HepG2 (cell line): ENCODE measurements around the gene RNF123. TPM values are rescaled to one million over a fixed set of nuclear protein-coding genes. Genes with fewer than 3 reads are reported as not detected.

Experiments
- ATF7-NPFF ChIP-seq: sonication (generic); formaldehyde crosslinking; IDR thresholded peaks from 2 replicates; pipeline ENCODE4 v1.8.1; 2023; ENCODE audit warnings: mild to moderate bottlenecking, low read depth, missing genetic modification reagents, moderate library complexity
- CERS6 ChIP-seq: sonication (generic); formaldehyde crosslinking; IDR thresholded peaks from 2 replicates; pipeline ENCODE4 v1.5.0; 2020; ENCODE audit warnings: missing genetic modification reagents
- GPN1 ChIP-seq: sonication (generic); formaldehyde crosslinking; IDR thresholded peaks from 2 replicates; pipeline ENCODE4 v1.5.1; 2020; ENCODE audit warnings: missing genetic modification reagents, borderline replicate concordance
- GZF1 ChIP-seq: sonication (generic); formaldehyde crosslinking; IDR thresholded peaks from 2 replicates; pipeline ENCODE4 v1.5.1; 2020; ENCODE audit warnings: mild to moderate bottlenecking, missing genetic modification reagents
- HNRNPK ChIP-seq: fragments of 200-400 bp; formaldehyde crosslinking; IDR thresholded peaks from 2 replicates; pipeline ENCODE4 v1.6.1; 2018; ENCODE audit warnings: low read length, low read depth, moderate library complexity, mild to moderate bottlenecking; ENCODE audit not compliant: poor library complexity, severe bottlenecking
- KDM3A ChIP-seq: IDR thresholded peaks from 2 replicates; pipeline ENCODE4 v1.6.1; 2018; ENCODE audit warnings: low read depth, missing compliant biosample characterization
- MYC ChIP-seq: sonication (generic); formaldehyde crosslinking; IDR thresholded peaks from 2 replicates; pipeline ENCODE4 v1.9.0; 2021; ENCODE audit warnings: missing genetic modification reagents, borderline replicate concordance
- SETDB1 ChIP-seq: sonication (generic); formaldehyde crosslinking; IDR thresholded peaks from 2 replicates; pipeline ENCODE4 v1.5.1; 2020; ENCODE audit warnings: missing genetic modification reagents, mild to moderate bottlenecking, borderline replicate concordance
- SNRNP70 ChIP-seq: fragments of 200-400 bp; formaldehyde crosslinking; IDR thresholded peaks from 2 replicates; pipeline ENCODE4 v1.6.1; 2017; ENCODE audit warnings: mild to moderate bottlenecking, low read depth, low read length, moderate library complexity
- SPEN ChIP-seq: sonication (generic); formaldehyde crosslinking; IDR thresholded peaks from 2 replicates; pipeline ENCODE4 v1.5.1; 2020; ENCODE audit warnings: low read depth, mild to moderate bottlenecking, missing genetic modification reagents
- SRY ChIP-seq: sonication (generic); formaldehyde crosslinking; IDR thresholded peaks from 2 replicates; pipeline ENCODE4 v1.8.0; 2022; ENCODE audit warnings: mild to moderate bottlenecking, missing genetic modification reagents
- STAT5B ChIP-seq: sonication (generic); formaldehyde crosslinking; IDR thresholded peaks from 2 replicates; pipeline ENCODE4 v1.4.0; 2020; ENCODE audit warnings: missing genetic modification reagents
- ZNF136 ChIP-seq: sonication (generic); formaldehyde crosslinking; IDR thresholded peaks from 2 replicates; pipeline ENCODE4 v1.8.1; 2022; ENCODE audit warnings: low read depth, mild to moderate bottlenecking, moderate library complexity, missing genetic modification reagents
- ZNF574 ChIP-seq: sonication (generic); formaldehyde crosslinking; IDR thresholded peaks from 2 replicates; pipeline ENCODE4 v1.4.0; 2020; ENCODE audit warnings: missing genetic modification reagents
- polyA plus RNA-seq, 8 experiments: library from polyadenylated mRNA; depleted of rRNA in 3 of 8; stranded (reverse) in 7 of 8; unstranded in 1 of 8; fragments of >200 nt; fragmentation: Illumina TruSeq in 4 of 8; extraction: Trizol in 4 of 8; gene quantifications; 2 replicates each; pipeline versions ENCODE4 v1.2.1 to v1.2.3, GENCODE V29; 2011 to 2016; ENCODE audit warnings: low read depth in 4 of 8, missing spikeins in 1 of 8, mixed read lengths in 1 of 8; ENCODE audit not compliant: insufficient read depth in 1 of 8
- total RNA-seq, 5 experiments: library from RNA; depleted of rRNA; stranded (reverse); fragments of >200 nt; fragmentation: Illumina TruSeq; extraction: Trizol; gene quantifications; 2 replicates each; pipeline ENCODE4 v1.2.3, GENCODE V29; 2016; ENCODE audit warnings: low read depth in 1 of 5
- TF ChIP-seq, protein P1 (sequence below): IDR thresholded peaks from 2 replicates; pipeline ENCODE4 v1.6.1; 2016
- TF ChIP-seq, protein P2 (sequence below): sonication (generic); formaldehyde crosslinking; IDR thresholded peaks from 2 replicates; pipeline ENCODE4 v1.4.0; 2020; ENCODE audit warnings: mild to moderate bottlenecking, missing genetic modification reagents
- TF ChIP-seq, protein P3 (sequence below): sonication (generic); formaldehyde crosslinking; IDR thresholded peaks from 2 replicates; pipeline ENCODE4; 2020; ENCODE audit warnings: missing genetic modification reagents, mild to moderate bottlenecking, borderline replicate concordance

The RNF123 gene
- total and polyA plus RNA-seq, 2 of the 13 experiments (the other 11 are each of a cell fraction or from before 2014, with no cell fraction given) = 29.9 to 82.2 TPM

DNA sequence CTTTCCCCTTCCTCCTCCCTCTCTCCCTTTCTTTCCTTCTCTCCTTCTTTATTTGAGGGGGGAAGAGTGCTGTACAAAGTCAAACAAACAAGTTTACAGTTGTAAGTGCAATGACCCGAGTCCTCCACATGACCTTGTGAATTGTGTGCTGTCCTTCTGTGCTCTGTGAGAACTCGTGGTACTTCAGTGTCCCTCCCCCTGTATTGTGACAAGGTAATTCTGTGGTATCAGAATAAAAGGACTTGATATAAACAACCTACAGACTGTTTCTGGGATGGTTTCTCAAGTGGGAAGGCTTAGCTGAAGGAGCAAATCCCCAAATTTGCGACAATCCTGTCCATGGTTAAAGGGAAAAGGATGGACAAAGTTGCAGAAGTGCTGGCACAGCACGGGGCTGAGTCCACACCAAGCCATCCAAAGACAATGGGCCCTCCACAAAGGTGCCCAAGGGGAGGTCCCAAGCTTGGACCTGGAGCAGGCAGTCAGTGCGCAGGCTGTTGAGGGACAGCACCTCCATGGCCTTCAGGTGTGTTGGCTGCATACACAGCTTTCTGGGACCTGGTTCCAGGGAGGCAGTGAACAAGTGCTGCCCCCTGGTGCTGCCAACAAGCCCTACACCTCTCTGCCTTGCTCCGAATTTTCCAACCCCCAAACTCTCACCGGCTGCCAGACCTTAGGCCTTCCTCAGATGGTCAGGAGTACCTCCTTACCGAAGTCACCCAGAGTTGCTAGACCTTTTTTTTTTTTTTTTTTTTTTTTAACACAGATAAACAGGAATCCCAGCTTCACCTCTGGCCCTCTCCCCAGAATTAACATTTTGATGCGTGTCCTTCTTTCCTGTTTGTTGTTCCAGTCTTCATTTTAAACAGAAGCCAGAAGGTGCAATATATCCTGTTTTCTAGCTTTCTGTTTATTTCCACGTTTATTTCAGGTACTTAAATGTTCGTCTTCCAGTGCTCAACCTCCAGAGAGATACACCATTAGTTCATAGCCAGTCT lies 17.8 kb upstream of the RNF123 start (continued):
- TF ChIP-seq, protein P1, sequence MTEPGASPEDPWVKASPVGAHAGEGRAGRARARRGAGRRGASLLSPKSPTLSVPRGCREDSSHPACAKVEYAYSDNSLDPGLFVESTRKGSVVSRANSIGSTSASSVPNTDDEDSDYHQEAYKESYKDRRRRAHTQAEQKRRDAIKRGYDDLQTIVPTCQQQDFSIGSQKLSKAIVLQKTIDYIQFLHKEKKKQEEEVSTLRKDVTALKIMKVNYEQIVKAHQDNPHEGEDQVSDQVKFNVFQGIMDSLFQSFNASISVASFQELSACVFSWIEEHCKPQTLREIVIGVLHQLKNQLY = no peak
- no peak for TF ChIP-seq CERS6
- TF ChIP-seq SETDB1 (CRISPR knock-in tag) = no peak
- TF ChIP-seq HNRNPK = no peak
- no peak for TF ChIP-seq ZNF136 (CRISPR knock-in tag)
- TF ChIP-seq, protein P2, sequence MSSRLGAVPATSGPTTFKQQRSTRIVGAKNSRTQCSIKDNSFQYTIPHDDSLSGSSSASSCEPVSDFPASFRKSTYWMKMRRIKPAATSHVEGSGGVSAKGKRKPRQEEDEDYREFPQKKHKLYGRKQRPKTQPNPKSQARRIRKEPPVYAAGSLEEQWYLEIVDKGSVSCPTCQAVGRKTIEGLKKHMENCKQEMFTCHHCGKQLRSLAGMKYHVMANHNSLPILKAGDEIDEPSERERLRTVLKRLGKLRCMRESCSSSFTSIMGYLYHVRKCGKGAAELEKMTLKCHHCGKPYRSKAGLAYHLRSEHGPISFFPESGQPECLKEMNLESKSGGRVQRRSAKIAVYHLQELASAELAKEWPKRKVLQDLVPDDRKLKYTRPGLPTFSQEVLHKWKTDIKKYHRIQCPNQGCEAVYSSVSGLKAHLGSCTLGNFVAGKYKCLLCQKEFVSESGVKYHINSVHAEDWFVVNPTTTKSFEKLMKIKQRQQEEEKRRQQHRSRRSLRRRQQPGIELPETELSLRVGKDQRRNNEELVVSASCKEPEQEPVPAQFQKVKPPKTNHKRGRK (CRISPR knock-in tag) = no peak
- no peak for TF ChIP-seq KDM3A (CRISPR knock-in tag)
- TF ChIP-seq ATF7-NPFF (CRISPR knock-in tag) = no peak
- no peak for TF ChIP-seq GPN1
- TF ChIP-seq SRY (CRISPR knock-in tag) = no peak
- TF ChIP-seq SNRNP70 = no peak
- no peak for TF ChIP-seq STAT5B (CRISPR knock-in tag)
- no peak for TF ChIP-seq GZF1 (CRISPR knock-in tag)
- TF ChIP-seq, protein P3, sequence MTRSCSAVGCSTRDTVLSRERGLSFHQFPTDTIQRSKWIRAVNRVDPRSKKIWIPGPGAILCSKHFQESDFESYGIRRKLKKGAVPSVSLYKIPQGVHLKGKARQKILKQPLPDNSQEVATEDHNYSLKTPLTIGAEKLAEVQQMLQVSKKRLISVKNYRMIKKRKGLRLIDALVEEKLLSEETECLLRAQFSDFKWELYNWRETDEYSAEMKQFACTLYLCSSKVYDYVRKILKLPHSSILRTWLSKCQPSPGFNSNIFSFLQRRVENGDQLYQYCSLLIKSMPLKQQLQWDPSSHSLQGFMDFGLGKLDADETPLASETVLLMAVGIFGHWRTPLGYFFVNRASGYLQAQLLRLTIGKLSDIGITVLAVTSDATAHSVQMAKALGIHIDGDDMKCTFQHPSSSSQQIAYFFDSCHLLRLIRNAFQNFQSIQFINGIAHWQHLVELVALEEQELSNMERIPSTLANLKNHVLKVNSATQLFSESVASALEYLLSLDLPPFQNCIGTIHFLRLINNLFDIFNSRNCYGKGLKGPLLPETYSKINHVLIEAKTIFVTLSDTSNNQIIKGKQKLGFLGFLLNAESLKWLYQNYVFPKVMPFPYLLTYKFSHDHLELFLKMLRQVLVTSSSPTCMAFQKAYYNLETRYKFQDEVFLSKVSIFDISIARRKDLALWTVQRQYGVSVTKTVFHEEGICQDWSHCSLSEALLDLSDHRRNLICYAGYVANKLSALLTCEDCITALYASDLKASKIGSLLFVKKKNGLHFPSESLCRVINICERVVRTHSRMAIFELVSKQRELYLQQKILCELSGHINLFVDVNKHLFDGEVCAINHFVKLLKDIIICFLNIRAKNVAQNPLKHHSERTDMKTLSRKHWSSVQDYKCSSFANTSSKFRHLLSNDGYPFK (CRISPR knock-in tag) = no peak
- TF ChIP-seq MYC (CRISPR knock-in tag) = no peak; the same call in 1 of the 2 replicates
- TF ChIP-seq ZNF574 (CRISPR knock-in tag) = peak; percentile 20; the same call in 1 of the 2 replicates
- no peak for TF ChIP-seq SPEN (CRISPR knock-in tag)
